HepG2 (cell line): ENCODE results near the gene PAN3. TPM values are rescaled to one million over a fixed set of nuclear protein-coding genes. Genes with fewer than 3 reads are reported as not detected.

ENCODE experiments used
- ATAC-seq: fragments of 200-7000 bp; cut with Tn5 transposase; 3 replicates; pipeline ENCODE4 v1.9.1; 2020; ENCODE audit warnings: mild to moderate bottlenecking, moderate library complexity
- BruUV-seq: library from RNA; stranded (reverse); fragments of 400-500 nt; replicated peaks from 2 replicates; lab custom pipeline; 2021; lab: Mats Ljungman, UMichigan
- CTCF ChIA-PET: fragments of 300-600 bp; formaldehyde crosslinking; extraction: SDS; loops from one replicate; lab custom pipeline; 2021; ENCODE audit warnings: low total read pairs, inconsistent platforms, low intra/inter-chr PET ratio; lab: Yijun Ruan, JAX
- POLR2A ChIA-PET: fragments of 350-600 bp; sonication (Branson Sonifier 250); formaldehyde crosslinking; loops from one replicate; lab custom pipeline; 2020; ENCODE audit warnings: antibody characterized with exemption, inconsistent platforms; lab: Yijun Ruan, JAX
- DNase-seq: peaks from one replicate; pipeline ENCODE4 v3.0.0-alpha.2; 2015; ENCODE audit warnings: low spot score
- FAIRE-seq: peaks from 3 replicates; lab custom pipeline; 2011; peaks lifted over from hg19 to GRCh38; lab: Jason Lieb, UNC
- H2AFZ ChIP-seq: one replicate; pipeline ENCODE4 v1.6.1; 2011; ENCODE audit warnings: low read length, inconsistent platforms
- H3K27ac ChIP-seq: fragments of 300-600 bp; 3 replicates; pipeline ENCODE4 v1.8.0; 2011; ENCODE audit warnings: mixed run types, mild to moderate bottlenecking, mixed read lengths, low read length, inconsistent platforms; ENCODE audit not compliant: insufficient read depth; ENCODE audit errors: extremely low read length
- H3K27me3 ChIP-seq, 2 experiments: fragments of 200-600 bp in 1 of 2; 2 replicates in 1 of 2; 3 replicates in 1 of 2; pipeline versions ENCODE4 v1.6.0 to v1.8.0; 2011; ENCODE audit warnings: low read length in 2 of 2, mild to moderate bottlenecking in 2 of 2, moderate library complexity in 2 of 2, inconsistent platforms in 1 of 2; ENCODE audit not compliant: insufficient read depth in 2 of 2, control insufficient read depth in 1 of 2
- H3K36me3 ChIP-seq, 2 experiments: fragments of 200-600 bp in 1 of 2; replicated peaks in 1 of 2; 2 replicates in 1 of 2; 3 replicates in 1 of 2; pipeline versions ENCODE4 v1.5.1 to v1.8.0; 2011; ENCODE audit warnings: low read length in 2 of 2, inconsistent platforms in 1 of 2; ENCODE audit not compliant: insufficient read depth in 2 of 2, control insufficient read depth in 1 of 2
- H3K4me1 ChIP-seq: 2 replicates; pipeline ENCODE4 v1.5.1; 2012; ENCODE audit warnings: low read length, inconsistent platforms; ENCODE audit not compliant: insufficient read depth
- H3K4me2 ChIP-seq: 2 replicates; pipeline ENCODE4 v1.6.0; 2011; ENCODE audit warnings: low read depth, low read length, inconsistent platforms
- H3K4me3 ChIP-seq, 3 experiments: fragments of 200-600 bp in 1 of 3; sonication (generic), shearing (Covaris generic) in 1 of 3; replicated peaks in 1 of 3; 2 replicates each; pipeline ENCODE4 v1.5.1; 2011 to 2016; ENCODE audit warnings: low read length in 3 of 3, inconsistent platforms in 2 of 3, low read depth in 2 of 3, mild to moderate bottlenecking in 2 of 3, control low read depth in 1 of 3, mixed read lengths in 1 of 3; ENCODE audit not compliant: insufficient read depth in 1 of 3
- H3K79me2 ChIP-seq: one replicate; pipeline ENCODE4 v1.6.1; 2011; ENCODE audit warnings: low read length, inconsistent platforms; ENCODE audit not compliant: insufficient read depth
- H3K9ac ChIP-seq: 2 replicates; pipeline ENCODE4 v1.6.0; 2011; ENCODE audit warnings: mild to moderate bottlenecking, low read depth, low read length, inconsistent platforms; ENCODE audit not compliant: insufficient read depth
- H3K9me3 ChIP-seq: 2 replicates; pipeline ENCODE4 v1.5.1; 2012; ENCODE audit warnings: mild to moderate bottlenecking, low read length
- H4K20me1 ChIP-seq: 2 replicates; pipeline ENCODE4 v1.6.0; 2011; ENCODE audit warnings: inconsistent platforms, mild to moderate bottlenecking, low read length, moderate library complexity; ENCODE audit not compliant: insufficient read depth
- CBFB ChIP-seq: sonication (generic); formaldehyde crosslinking; IDR thresholded peaks from 2 replicates; pipeline ENCODE4 v1.4.0; 2020; ENCODE audit warnings: missing genetic modification reagents
- FOXP1 ChIP-seq, 2 experiments: fragments of 450-650 bp in 1 of 2; IDR thresholded peaks; 2 replicates each; pipeline ENCODE4 v1.6.1; 2017 to 2018; ENCODE audit warnings: antibody characterized with exemption in 1 of 2
- HIVEP1 ChIP-seq: sonication (generic); formaldehyde crosslinking; IDR thresholded peaks from 2 replicates; pipeline ENCODE4 v1.4.0; 2020; ENCODE audit warnings: mild to moderate bottlenecking, missing genetic modification reagents
- MNT ChIP-seq: fragments of 450-650 bp; IDR thresholded peaks from 2 replicates; pipeline ENCODE4 v1.6.1; 2016
- SRY ChIP-seq: sonication (generic); formaldehyde crosslinking; IDR thresholded peaks from 2 replicates; pipeline ENCODE4 v1.8.0; 2022; ENCODE audit warnings: mild to moderate bottlenecking, missing genetic modification reagents
- TARDBP ChIP-seq: sonication (generic); formaldehyde crosslinking; IDR thresholded peaks from 2 replicates; pipeline ENCODE4 v1.8.0; 2022; ENCODE audit warnings: mild to moderate bottlenecking, missing genetic modification reagents
- ZNF337 ChIP-seq: sonication (generic); formaldehyde crosslinking; IDR thresholded peaks from 2 replicates; pipeline ENCODE4 v1.5.1; 2020; ENCODE audit warnings: missing genetic modification reagents, low read depth, mild to moderate bottlenecking, borderline replicate concordance
- ZNF382 ChIP-seq: sonication (generic); formaldehyde crosslinking; IDR thresholded peaks from 2 replicates; pipeline ENCODE4 v1.5.0; 2020; ENCODE audit warnings: missing genetic modification reagents, mild to moderate bottlenecking, borderline replicate concordance
- ZNF383 ChIP-seq: sonication (generic); formaldehyde crosslinking; IDR thresholded peaks from 2 replicates; pipeline ENCODE4 v1.4.0; 2020; ENCODE audit warnings: missing genetic modification reagents, mild to moderate bottlenecking, borderline replicate concordance
- ZNF709 ChIP-seq: sonication (generic); formaldehyde crosslinking; IDR thresholded peaks from 2 replicates; pipeline ENCODE4 v1.5.0; 2020; ENCODE audit warnings: mild to moderate bottlenecking, missing genetic modification reagents
- WGBS: methylation state at CpG from one replicate; pipeline ENCODE4 v1.1.6; 2017; ENCODE audit warnings: low lambda C conversion rate; 5-methylcytosine and 5-hydroxymethylcytosine counted together
- in situ Hi-C: cut with HindIII; loops from 2 replicates; pipeline ENCODE4 v1.10.0; 2017; ENCODE audit warnings: low pct_unique_long_range_greater_than_20kb; ENCODE audit not compliant: extremely low pct_ligation_motif_present
- intact Hi-C: fragments of 100-400 bp; cut with micrococcal nuclease; formaldehyde crosslinking; loops from one replicate; pipeline ENCODE4 v1.10.0; 2022; ENCODE audit not compliant: unreplicated experiment
- polyA plus RNA-seq, 8 experiments: library from polyadenylated mRNA; depleted of rRNA in 3 of 8; stranded (reverse) in 7 of 8; unstranded in 1 of 8; fragments of >200 nt; fragmentation: Illumina TruSeq in 4 of 8; extraction: Trizol in 4 of 8; gene quantifications; 2 replicates each; pipeline versions ENCODE4 v1.2.1 to v1.2.3, GENCODE V29; 2011 to 2016; ENCODE audit warnings: low read depth in 4 of 8, missing spikeins in 1 of 8, mixed read lengths in 1 of 8; ENCODE audit not compliant: insufficient read depth in 1 of 8
- total RNA-seq, 5 experiments: library from RNA; depleted of rRNA; stranded (reverse); fragments of >200 nt; fragmentation: Illumina TruSeq; extraction: Trizol; gene quantifications; 2 replicates each; pipeline ENCODE4 v1.2.3, GENCODE V29; 2016; ENCODE audit warnings: low read depth in 1 of 5

The PAN3 gene
- total and polyA plus RNA-seq, 2 of the 13 experiments (the other 11 are each of a cell fraction or from before 2014, with no cell fraction given) = 9.7 to 10.6 TPM

- no peak overlapping the region for H3K4me3 ChIP-seq
- no peak for FAIRE-seq
- no peaks in the 10 kb centered on the region for H3K4me1 ChIP-seq
- H3K9me3 ChIP-seq = no peaks in the 10 kb centered on the region
- H3K27me3 ChIP-seq = 0 out of 5 replicates have a peak, but pooled peaks cover 0 to 9% of the 10 kb centered on the region in 2 experiments
- no TSS peak for BruUV-seq
- no peaks in the 10 kb centered on the region for H3K36me3 ChIP-seq
- no peak overlapping the region for H3K4me2 ChIP-seq
- no peak for TF ChIP-seq ZNF383 (CRISPR knock-in tag)
- no peak for TF ChIP-seq ZNF709 (CRISPR knock-in tag)
- no peak for TF ChIP-seq ZNF337 (CRISPR knock-in tag)
- no peak for TF ChIP-seq CBFB (CRISPR knock-in tag)
- no peak for TF ChIP-seq ZNF382 (CRISPR knock-in tag)
- TF ChIP-seq FOXP1 (IDR thresholded peaks at IDR 0.05) = no peak
- TF ChIP-seq FOXP1 (CRISPR knock-in tag; IDR thresholded peaks at IDR 0.05) = no peak
- TF ChIP-seq MNT = no peak
- TF ChIP-seq SRY (CRISPR knock-in tag) = no peak
- TF ChIP-seq TARDBP (CRISPR knock-in tag) = no peak
- TF ChIP-seq HIVEP1 (CRISPR knock-in tag) = no peak
- TF ChIP-seq, all 625 proteins: peak for 0
- DNase-seq (no peak), ATAC-seq (no peak)
- in situ Hi-C loops (no loop called here), intact Hi-C loops (no loop called here)
- H2AFZ ChIP-seq = no peak overlapping the region
- ChIA-PET POLR2A (no interaction called here), CTCF (no interaction called here)
- H3K27ac ChIP-seq = no peak overlapping the region
- WGBS = 3% methylated on average over 1 of the region's 1 CpG
- no peak overlapping the region for H3K9ac ChIP-seq
- no peaks in the 10 kb centered on the region for H3K79me2 ChIP-seq
- no peaks in the 10 kb centered on the region for H4K20me1 ChIP-seq
Observed at GRCh38 chr13:28106976-28107375, 31.4 kb upstream of the PAN3 start.
